Testis (tissue), 2 donors: Measurements from ENCODE around the gene MRPL10.

Experiments
- CTCF ChIP-seq, 3 experiments: fragments of 450-650 bp in 2 of 3; fragments of 200-600 bp in 1 of 3; sonication (generic) in 1 of 3; IDR thresholded peaks; one replicate each; pipeline ENCODE4 v1.5.1; 2016 to 2019; ENCODE audit warnings: antibody characterized with exemption in 3 of 3, mild to moderate bottlenecking in 2 of 3, moderate library complexity in 1 of 3
- POLR2A ChIP-seq: fragments of 450-650 bp; IDR thresholded peaks from one replicate; pipeline ENCODE4 v1.6.1; 2017; ENCODE audit warnings: antibody characterized with exemption, mild to moderate bottlenecking, moderate library complexity

GRCh38 chr17:47808830-47809480, 22.4 kb downstream of the MRPL10 start:
- TF ChIP-seq CTCF (IDR thresholded peaks at IDR 0.05) (no peak), POLR2A (no peak)
